IMR-90 (cell line): ENCODE data around the gene LRRC9. TPM values are rescaled to one million over a fixed set of nuclear protein-coding genes. Genes with fewer than 3 reads are reported as not detected.

ENCODE experiments used
- ATAC-seq: fragments of 200-7000 bp; cut with Tn5 transposase; 2 replicates; pipeline ENCODE4 v1.9.1; 2020; ENCODE audit warnings: low read depth, mild to moderate bottlenecking, moderate library complexity
- BruUV-seq: library from RNA; stranded (reverse); fragments of 400-500 nt; replicated peaks from 2 replicates; lab custom pipeline; 2021; lab: Mats Ljungman, UMichigan
- CTCF ChIA-PET: fragments of 300-600 bp; formaldehyde crosslinking; extraction: SDS; loops from one replicate; lab custom pipeline; 2021; ENCODE audit warnings: antibody characterized with exemption; lab: Yijun Ruan, JAX
- POLR2A ChIA-PET: fragments of 300-600 bp; sonication (Branson Sonifier 250); formaldehyde crosslinking; loops from one replicate; lab custom pipeline; 2022; ENCODE audit warnings: antibody characterized with exemption; ENCODE audit not compliant: unreplicated experiment; lab: Charles Lee
- DNase-seq: peaks from one replicate; pipeline ENCODE4 v3.0.0; 2013
- H2AFZ ChIP-seq: replicated peaks from 2 replicates; pipeline ENCODE3; 2013; ENCODE audit warnings: low read length, mild to moderate bottlenecking; ENCODE audit not compliant: poor library complexity
- H2AK5ac ChIP-seq: 2 replicates; pipeline ENCODE4 v1.6.1; 2013; ENCODE audit warnings: low read depth, low read length, inconsistent platforms
- H2AK9ac ChIP-seq: replicated peaks from 2 replicates; pipeline ENCODE3; 2013; ENCODE audit warnings: mild to moderate bottlenecking, low read depth, low read length, moderate library complexity; ENCODE audit not compliant: poor library complexity
- H2BK120ac ChIP-seq: 2 replicates; pipeline ENCODE4 v1.6.1; 2013; ENCODE audit warnings: low read depth, low read length, inconsistent platforms
- H2BK15ac ChIP-seq: 3 replicates; pipeline ENCODE4 v1.6.1; 2013; ENCODE audit warnings: low read depth, low read length, inconsistent platforms
- H2BK20ac ChIP-seq: 2 replicates; pipeline ENCODE4 v1.6.1; 2013; ENCODE audit warnings: low read depth, mild to moderate bottlenecking, inconsistent platforms, low read length, moderate library complexity
- H2BK5ac ChIP-seq: 2 replicates; pipeline ENCODE4 v1.6.1; 2013; ENCODE audit warnings: mild to moderate bottlenecking, low read depth, low read length, inconsistent platforms; ENCODE audit not compliant: poor library complexity, severe bottlenecking
- H3K14ac ChIP-seq: replicated peaks from 2 replicates; pipeline ENCODE4 v1.6.1; 2013; ENCODE audit warnings: low read depth, low read length, inconsistent platforms
- H3K18ac ChIP-seq: 2 replicates; pipeline ENCODE4 v1.6.1; 2013; ENCODE audit warnings: low read depth, low read length, control low read depth
- H3K23ac ChIP-seq: 2 replicates; pipeline ENCODE4 v1.6.1; 2013; ENCODE audit warnings: low read depth, low read length, inconsistent platforms
- H3K27ac ChIP-seq: 2 replicates; pipeline ENCODE4 v1.5.1; 2013; ENCODE audit warnings: mild to moderate bottlenecking, control low read depth, low read length; ENCODE audit not compliant: insufficient read depth
- H3K27me3 ChIP-seq: 2 replicates; pipeline ENCODE4 v1.6.1; 2013; ENCODE audit warnings: low read length; ENCODE audit not compliant: control insufficient read depth, insufficient read depth
- H3K36me3 ChIP-seq: 2 replicates; pipeline ENCODE4 v1.6.1; 2013; ENCODE audit warnings: low read length, mixed read lengths; ENCODE audit not compliant: control insufficient read depth, insufficient read depth
- H3K4ac ChIP-seq: 2 replicates; pipeline ENCODE4 v1.6.1; 2013; ENCODE audit warnings: low read depth, low read length, inconsistent platforms
- H3K4me1 ChIP-seq: 2 replicates; pipeline ENCODE4 v1.6.1; 2013; ENCODE audit warnings: low read length, mixed read lengths; ENCODE audit not compliant: control insufficient read depth, insufficient read depth
- H3K4me2 ChIP-seq: 2 replicates; pipeline ENCODE4 v1.6.1; 2013; ENCODE audit warnings: low read depth, mild to moderate bottlenecking, control low read depth, low read length, moderate library complexity
- H3K4me3 ChIP-seq: 2 replicates; pipeline ENCODE4 v1.5.1; 2013; ENCODE audit warnings: low read depth, mild to moderate bottlenecking, control low read depth, low read length, moderate library complexity; ENCODE audit not compliant: insufficient read depth
- H3K56ac ChIP-seq: 2 replicates; pipeline ENCODE4 v1.6.1; 2013; ENCODE audit warnings: low read length, inconsistent platforms; ENCODE audit not compliant: insufficient read depth; ENCODE audit errors: extremely low read depth
- H3K79me1 ChIP-seq, 2 experiments: 2 replicates each; pipeline ENCODE4 v1.6.1; 2013; ENCODE audit warnings: low read length in 2 of 2, inconsistent platforms in 1 of 2, low read depth in 1 of 2
- H3K9ac ChIP-seq: 2 replicates; pipeline ENCODE4 v1.6.1; 2013; ENCODE audit warnings: low read depth, low read length, control low read depth
- H3K9me1 ChIP-seq: 2 replicates; pipeline ENCODE4 v1.6.1; 2013; ENCODE audit warnings: low read length, inconsistent platforms; ENCODE audit not compliant: insufficient read depth
- H3K9me3 ChIP-seq: 2 replicates; pipeline ENCODE4 v1.6.1; 2013; ENCODE audit warnings: low read length; ENCODE audit not compliant: control insufficient read depth, insufficient read depth
- H4K20me1 ChIP-seq: 2 replicates; pipeline ENCODE4 v1.6.1; 2013; ENCODE audit warnings: low read length, inconsistent platforms; ENCODE audit not compliant: insufficient read depth
- H4K5ac ChIP-seq: 2 replicates; pipeline ENCODE4 v1.6.1; 2013; ENCODE audit warnings: mild to moderate bottlenecking, low read depth, low read length, control low read depth
- H4K8ac ChIP-seq, 2 experiments: 2 replicates each; pipeline ENCODE4 v1.6.1; 2013; ENCODE audit warnings: low read depth in 2 of 2, low read length in 2 of 2, control low read depth in 1 of 2, inconsistent platforms in 1 of 2
- H4K91ac ChIP-seq: 2 replicates; pipeline ENCODE4 v1.6.1; 2013; ENCODE audit warnings: low read depth, low read length, inconsistent platforms; ENCODE audit not compliant: insufficient read depth
- CEBPB ChIP-seq: IDR thresholded peaks from 2 replicates; pipeline ENCODE4 v1.6.1; 2012; ENCODE audit warnings: low read depth, low read length, improper control_type of control experiment
- SMC3 ChIP-seq: fragments of 150-350 bp; IDR thresholded peaks from 2 replicates; pipeline ENCODE4 v1.6.1; 2016; ENCODE audit warnings: low read depth, mild to moderate bottlenecking, antibody characterized with exemption, low read length, moderate library complexity
- dilution Hi-C: fragments of 300-500 bp; cut with HindIII; formaldehyde crosslinking; loops from one replicate; pipeline ENCODE4 v1.14.3; 2018; ENCODE audit warnings: low sequenced_read_pairs; ENCODE audit not compliant: unreplicated experiment
- in situ Hi-C: fragments of 300-500 bp; cut with MboI; formaldehyde crosslinking; loops from 3 replicates; pipeline ENCODE4 v1.14.3; 2019; ENCODE audit warnings: low sequenced_read_pairs, inconsistent platforms, mixed read lengths
- intact Hi-C: fragments of 100-400 bp; cut with micrococcal nuclease; formaldehyde crosslinking; loops from 2 replicates; pipeline ENCODE4 v1.10.0; 2022
- polyA plus RNA-seq, 3 experiments: library from polyadenylated mRNA; depleted of rRNA; stranded (reverse); fragments of >200 nt; gene quantifications; 2 replicates each; pipeline ENCODE4 v1.2.3, GENCODE V29; 2012; ENCODE audit warnings: low replicate concordance in 1 of 3
- total RNA-seq: library from RNA; depleted of rRNA; stranded (reverse); fragments of >200 nt; gene quantifications from 2 replicates; pipeline ENCODE4 v1.2.3, GENCODE V29; 2012

Gene LRRC9
- total and polyA plus RNA-seq, 2 of the 4 experiments (the other 2 are of a cell fraction), result not detected

DNA sequence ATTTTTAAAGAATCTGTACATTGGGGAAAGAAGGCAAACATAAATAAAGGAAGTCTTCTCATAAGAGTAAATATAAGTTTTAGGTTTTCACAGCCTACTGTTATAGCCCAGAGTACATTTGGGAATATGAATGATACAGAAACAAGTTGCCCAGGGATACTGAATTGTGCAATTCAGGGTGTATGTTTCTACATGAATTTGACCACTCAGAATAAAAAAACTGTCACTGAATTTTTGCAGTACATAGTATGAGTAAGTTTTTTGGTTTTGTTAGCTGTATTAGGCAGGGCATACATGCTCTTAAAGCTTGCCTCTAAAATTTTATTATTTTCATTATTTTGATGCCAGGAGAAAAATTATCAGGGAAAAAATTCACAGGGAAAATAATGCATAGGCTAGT is 165.1 kb downstream of the LRRC9 start:
- Histone ChIP-seq H4K8ac (no peak overlapping the region), H3K4me3 (no peak overlapping the region), H3K4me2 (no peak overlapping the region), H3K56ac (no peak overlapping the region), H2BK120ac (no peak overlapping the region), H3K9ac (no peak overlapping the region), H2BK20ac (no peak overlapping the region), H2AFZ (no peak overlapping the region), H3K18ac (no peak overlapping the region), H4K20me1 (no peaks in the 10 kb centered on the region), H2BK5ac (no peak overlapping the region), H2BK15ac (no peak overlapping the region), H4K5ac (no peak overlapping the region), H3K23ac (no peak overlapping the region), H3K4ac (no peak overlapping the region), H4K91ac (no peak overlapping the region), H3K36me3 (no peaks in the 10 kb centered on the region), H3K4me1 (no peaks in the 10 kb centered on the region), H3K14ac (no peak overlapping the region), H2AK5ac (no peak overlapping the region), H3K27me3 (no peaks in the 10 kb centered on the region), H3K27ac (no peak overlapping the region), H3K9me1 (no peaks in the 10 kb centered on the region), H3K79me1 (no peaks in the 10 kb centered on the region), H3K9me3 (no peaks in the 10 kb centered on the region), H2AK9ac (no peak overlapping the region)
- ChIA-PET POLR2A (no interaction called here), CTCF (interaction anchor here (1.6 kb wide), 1 partner anchor 81 kb away, joined by 5 read pairs; no protein-coding TSS in a partner anchor)
- intact Hi-C loops (no loop called here), dilution Hi-C loops (no loop called here), in situ Hi-C loops (loop anchor here (25.0 kb wide), 1 partner anchor 598 kb away; the partner anchor contains the start of genes JKAMP and L3HYPDH)
- DNase-seq (peak; percentile 19), ATAC-seq (no peak)
- TF ChIP-seq SMC3 (no peak), CEBPB (peak; percentile 65)
- BruUV-seq, result no TSS peak
